MM.1S (cell line): ENCODE measurements around the gene CEP68.

Experiments
- DNase-seq: peaks from one replicate; pipeline ENCODE4 v3.0.0-alpha.2; 2015
- H2AFZ ChIP-seq: fragments of 300-600 bp; sonication (generic); 2 replicates; pipeline ENCODE4 v1.6.0; 2016; ENCODE audit warnings: antibody characterized with exemption, low read length
- H3F3A ChIP-seq: fragments of 300-600 bp; sonication (generic); 2 replicates; pipeline ENCODE4 v1.6.1; 2016; ENCODE audit warnings: mild to moderate bottlenecking, antibody characterized with exemption, low read length, moderate library complexity, mixed read lengths; ENCODE audit not compliant: insufficient read depth
- H3K27ac ChIP-seq: fragments of 300-600 bp; sonication (generic); 2 replicates; pipeline ENCODE4 v1.5.1; 2016; ENCODE audit warnings: mild to moderate bottlenecking, low read length
- H3K27me3 ChIP-seq: fragments of 300-600 bp; sonication (generic); replicated peaks from 2 replicates; pipeline ENCODE4 v1.6.0; 2016; ENCODE audit warnings: low read length; ENCODE audit not compliant: insufficient read depth
- H3K36me3 ChIP-seq: fragments of 300-600 bp; sonication (generic); replicated peaks from 2 replicates; pipeline ENCODE4 v1.6.1; 2016; ENCODE audit warnings: mild to moderate bottlenecking, low read length, mixed read lengths; ENCODE audit not compliant: insufficient read depth
- H3K4me1 ChIP-seq: fragments of 300-600 bp; sonication (generic); 2 replicates; pipeline ENCODE4 v1.6.1; 2016; ENCODE audit warnings: low read length, mixed read lengths
- H3K4me2 ChIP-seq: fragments of 300-600 bp; sonication (generic); 2 replicates; pipeline ENCODE4 v1.6.0; 2016; ENCODE audit warnings: low read depth, low read length
- H3K4me3 ChIP-seq: fragments of 300-600 bp; sonication (generic); 2 replicates; pipeline ENCODE4 v1.5.1; 2016; ENCODE audit warnings: low read length, mixed read lengths
- H3K79me2 ChIP-seq: fragments of 300-600 bp; sonication (generic); 2 replicates; pipeline ENCODE4 v1.6.1; 2016; ENCODE audit warnings: mixed run types, low read length, mixed read lengths
- H3K9ac ChIP-seq: fragments of 300-600 bp; sonication (generic); 2 replicates; pipeline ENCODE4 v1.6.1; 2016; ENCODE audit warnings: low read length, mixed read lengths
- H3K9me2 ChIP-seq: fragments of 300-600 bp; sonication (generic); replicated peaks from 2 replicates; pipeline ENCODE4 v1.6.1; 2016; ENCODE audit warnings: mild to moderate bottlenecking, low read length, mixed read lengths; ENCODE audit not compliant: insufficient read depth
- H3K9me3 ChIP-seq: fragments of 300-600 bp; sonication (generic); replicated peaks from 2 replicates; pipeline ENCODE4 v1.6.1; 2016; ENCODE audit warnings: mild to moderate bottlenecking, low read length, mixed read lengths; ENCODE audit not compliant: insufficient read depth
- H4K20me1 ChIP-seq: fragments of 300-600 bp; sonication (generic); 2 replicates; pipeline ENCODE4 v1.6.1; 2016; ENCODE audit warnings: mild to moderate bottlenecking, low read length, moderate library complexity, mixed read lengths; ENCODE audit not compliant: insufficient read depth
- CTCF ChIP-seq: fragments of 300-600 bp; sonication (generic); IDR thresholded peaks from 2 replicates; pipeline ENCODE4 v1.5.1; 2016; ENCODE audit warnings: antibody characterized with exemption, low read length, mixed read lengths
- EZH2 ChIP-seq: fragments of 300-600 bp; sonication (generic); optimal IDR thresholded peaks from 2 replicates; pipeline ENCODE3; 2017; ENCODE audit warnings: low read depth, mild to moderate bottlenecking, antibody characterized with exemption, low read length, mixed read lengths
- EZH2phosphoT487 ChIP-seq: fragments of 300-600 bp; sonication (generic); IDR thresholded peaks from 2 replicates; pipeline ENCODE4 v1.6.1; 2018; ENCODE audit warnings: antibody characterized with exemption, low read length

Gene CEP68

GRCh38 chr2:65059071-65059470 lies 2.9 kb downstream of the CEP68 start:
- peaks cover 4% of the 10 kb centered on the region for H3F3A ChIP-seq
- no peak for DNase-seq
- H3K27ac ChIP-seq, result no peak overlapping the region
- H3K4me2 ChIP-seq, result no peak overlapping the region
- TF ChIP-seq CTCF (no peak), EZH2 (no peak), EZH2phosphoT487 (no peak)
- H3K79me2 ChIP-seq, result peaks cover 45% of the 10 kb centered on the region
- H3K36me3 ChIP-seq, result no peaks in the 10 kb centered on the region
- H3K9ac ChIP-seq, result no peak overlapping the region
- H3K4me3 ChIP-seq, result no peak overlapping the region
- peaks cover 27% of the 10 kb centered on the region for H3K4me1 ChIP-seq
- no peaks in the 10 kb centered on the region for H4K20me1 ChIP-seq
- no peaks in the 10 kb centered on the region for H3K9me2 ChIP-seq
- H3K27me3 ChIP-seq, result no peaks in the 10 kb centered on the region
- H2AFZ ChIP-seq, result no peak overlapping the region
- no peaks in the 10 kb centered on the region for H3K9me3 ChIP-seq

- no peak overlapping the region for H3K27ac ChIP-seq
- H3K4me2 ChIP-seq, result no peak overlapping the region
- no peak overlapping the region for H3K4me3 ChIP-seq
- no peaks in the 10 kb centered on the region for H4K20me1 ChIP-seq
- H3K36me3 ChIP-seq, result no peaks in the 10 kb centered on the region
- no peaks in the 10 kb centered on the region for H3K27me3 ChIP-seq
- peaks cover 5% of the 10 kb centered on the region; the same call in 1 of the 2 replicates for H3F3A ChIP-seq
- H3K9me3 ChIP-seq, result no peaks in the 10 kb centered on the region
- H3K4me1 ChIP-seq, result peaks cover 21% of the 10 kb centered on the region
- TF ChIP-seq EZH2phosphoT487 (no peak), EZH2 (no peak), CTCF (no peak)
- DNase-seq, result no peak
- H3K79me2 ChIP-seq, result peaks cover 30% of the 10 kb centered on the region
- no peaks in the 10 kb centered on the region for H3K9me2 ChIP-seq
- H2AFZ ChIP-seq, result no peak overlapping the region
- no peak overlapping the region for H3K9ac ChIP-seq
These were observed 5.1 kb downstream of the CEP68 start for GRCh38 chr2:65061146-65061909.

- Histone ChIP-seq H3F3A (peaks cover 5% of the 10 kb centered on the region; the same call in 1 of the 2 replicates), H3K4me2 (no peak overlapping the region)
These were observed 5.7 kb downstream of the CEP68 start for GRCh38 chr2:65061910-65062339.

More at GRCh38 chr2:65061910-65062339, 5.7 kb downstream of the CEP68 start:
- no peak for DNase-seq
- Histone ChIP-seq H3K27me3 (no peaks in the 10 kb centered on the region), H3K4me3 (no peak overlapping the region), H3K79me2 (peaks cover 28% of the 10 kb centered on the region), H3K9me2 (no peaks in the 10 kb centered on the region), H3K9me3 (no peaks in the 10 kb centered on the region), H3K4me1 (peaks cover 20% of the 10 kb centered on the region), H3K36me3 (no peaks in the 10 kb centered on the region), H4K20me1 (no peaks in the 10 kb centered on the region), H3K27ac (no peak overlapping the region), H2AFZ (no peak overlapping the region), H3K9ac (no peak overlapping the region)
- TF ChIP-seq CTCF (no peak), EZH2 (no peak), EZH2phosphoT487 (no peak)
